Measurements from ENCODE around the gene SLC44A3.
"Not testable (repeated sequence)": the region's sequence is repeated elsewhere in the genome, so short reads cannot be mapped to it uniquely, and the experiment has no call there.

DNA sequence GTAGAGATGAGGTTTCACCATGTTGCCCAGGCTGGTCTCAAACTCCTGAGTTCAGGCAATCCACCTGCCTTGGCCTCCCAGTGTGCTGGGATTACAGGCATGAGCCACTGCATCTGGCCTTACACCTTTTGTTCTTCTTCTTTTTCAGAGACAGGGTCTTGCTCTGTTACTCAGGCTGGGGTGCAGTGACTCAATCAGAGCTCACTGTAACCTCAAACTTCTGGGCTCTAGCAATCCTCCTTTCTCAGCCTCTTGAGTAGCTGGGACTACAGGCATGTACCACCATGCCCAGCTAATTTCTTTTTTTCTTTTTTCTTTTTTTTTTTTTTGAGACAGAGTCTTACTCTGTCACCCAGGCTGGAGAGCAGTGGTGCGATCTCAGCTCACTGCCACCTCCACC lies 121.3 kb downstream of the SLC44A3 start:
- TF ChIP-seq, protein P1, sequence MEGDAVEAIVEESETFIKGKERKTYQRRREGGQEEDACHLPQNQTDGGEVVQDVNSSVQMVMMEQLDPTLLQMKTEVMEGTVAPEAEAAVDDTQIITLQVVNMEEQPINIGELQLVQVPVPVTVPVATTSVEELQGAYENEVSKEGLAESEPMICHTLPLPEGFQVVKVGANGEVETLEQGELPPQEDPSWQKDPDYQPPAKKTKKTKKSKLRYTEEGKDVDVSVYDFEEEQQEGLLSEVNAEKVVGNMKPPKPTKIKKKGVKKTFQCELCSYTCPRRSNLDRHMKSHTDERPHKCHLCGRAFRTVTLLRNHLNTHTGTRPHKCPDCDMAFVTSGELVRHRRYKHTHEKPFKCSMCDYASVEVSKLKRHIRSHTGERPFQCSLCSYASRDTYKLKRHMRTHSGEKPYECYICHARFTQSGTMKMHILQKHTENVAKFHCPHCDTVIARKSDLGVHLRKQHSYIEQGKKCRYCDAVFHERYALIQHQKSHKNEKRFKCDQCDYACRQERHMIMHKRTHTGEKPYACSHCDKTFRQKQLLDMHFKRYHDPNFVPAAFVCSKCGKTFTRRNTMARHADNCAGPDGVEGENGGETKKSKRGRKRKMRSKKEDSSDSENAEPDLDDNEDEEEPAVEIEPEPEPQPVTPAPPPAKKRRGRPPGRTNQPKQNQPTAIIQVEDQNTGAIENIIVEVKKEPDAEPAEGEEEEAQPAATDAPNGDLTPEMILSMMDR (conservative IDR thresholded peaks at IDR 0.05; ENCODE audit: low read length): not testable (repeated sequence)
- not testable (repeated sequence) for TF ChIP-seq EZH2phosphoT487 (IDR thresholded peaks at IDR 0.05; ENCODE audit: borderline replicate concordance)

Measured in Loucy (cell line).